Measurements from ENCODE around the gene SETD7.

GRCh38 chr4:139556071-139556723 lies at the start of gene SETD7:
- TF ChIP-seq CTCF (IDR thresholded peaks at IDR 0.05): no peak
- TF ChIP-seq EZH2 (IDR thresholded peaks at IDR 0.05): no peak
- TF ChIP-seq EZH2phosphoT487 (IDR thresholded peaks at IDR 0.05): no peak

All from neural progenitor cell (in vitro differentiated cells).